ENCODE measurements around the gene GNL1.
"Not testable (repeated sequence)": the region's sequence is repeated elsewhere in the genome, so short reads cannot be mapped to it uniquely, and the experiment has no call there.

GNL1 gene

DNA sequence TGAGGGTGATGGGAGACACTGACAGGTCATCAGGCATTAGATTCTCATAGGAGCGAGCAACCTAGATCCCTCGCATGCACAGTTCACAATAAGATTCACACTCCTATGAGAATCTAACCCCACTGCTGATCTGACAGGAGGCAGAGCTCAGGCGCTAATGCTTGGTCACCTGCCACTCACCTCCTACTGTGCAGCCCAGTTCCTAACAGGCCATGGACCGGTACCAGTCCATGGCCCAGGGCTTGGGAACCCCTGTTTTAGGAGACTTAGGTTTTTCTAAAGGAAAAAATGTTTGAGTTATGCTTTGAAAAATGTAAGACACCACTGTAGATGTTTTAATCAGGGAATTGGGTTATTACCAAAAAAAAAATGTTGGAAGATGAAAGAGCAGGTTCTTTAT lies 60.3 kb downstream of the GNL1 start:
- no peak for DNase-seq (ENCODE audit: low spot score)

DNA sequence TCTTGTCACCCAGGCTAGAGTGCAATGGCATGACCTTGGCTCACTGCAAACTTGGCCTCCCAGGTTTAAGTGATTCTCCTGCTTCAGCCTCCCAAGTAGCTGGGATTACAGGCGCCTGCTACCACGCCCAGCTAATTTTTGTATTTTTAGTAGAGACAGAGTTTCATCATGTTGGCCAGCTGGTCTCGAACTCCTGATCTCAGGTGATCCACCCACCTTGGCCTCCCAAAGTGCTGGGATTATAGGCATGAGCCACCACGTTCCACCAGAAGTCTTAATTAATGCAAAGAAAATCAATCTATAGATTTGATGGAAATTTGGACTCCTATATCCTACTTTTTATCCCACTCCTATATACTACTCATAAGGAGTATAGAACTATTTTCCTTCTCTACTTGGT lies 61.2 kb downstream of the GNL1 start:
- DNase-seq (ENCODE audit: low spot score): not testable (repeated sequence)

DNA sequence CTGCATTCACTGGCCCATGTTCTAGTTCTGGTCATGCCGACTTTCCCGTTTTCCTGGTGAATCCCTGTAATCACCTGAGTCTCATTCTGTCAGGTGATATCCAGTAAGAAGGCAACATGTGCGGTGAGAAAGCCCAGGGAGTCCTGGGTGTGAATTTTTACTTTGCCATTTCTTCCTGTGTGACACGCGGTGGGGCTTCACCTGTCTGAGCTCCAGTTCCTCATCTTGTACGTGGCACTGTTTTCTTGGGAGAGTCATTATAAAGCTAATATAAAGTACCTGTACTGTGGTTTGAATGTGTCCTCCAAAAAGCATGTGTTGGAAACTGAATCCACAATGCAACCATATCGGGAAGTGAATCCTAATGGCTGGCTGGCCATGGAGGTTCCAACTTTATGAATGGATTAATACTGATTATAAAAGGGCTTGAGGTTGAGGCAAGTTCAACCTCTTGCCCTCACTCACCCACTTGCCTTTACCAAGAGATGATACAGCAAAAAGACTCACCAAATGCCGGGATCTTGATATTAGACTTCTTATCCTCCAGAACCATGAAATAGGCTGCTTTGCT lies 61.9 kb downstream of the GNL1 start:
- no peak for DNase-seq (ENCODE audit: low spot score)

DNA sequence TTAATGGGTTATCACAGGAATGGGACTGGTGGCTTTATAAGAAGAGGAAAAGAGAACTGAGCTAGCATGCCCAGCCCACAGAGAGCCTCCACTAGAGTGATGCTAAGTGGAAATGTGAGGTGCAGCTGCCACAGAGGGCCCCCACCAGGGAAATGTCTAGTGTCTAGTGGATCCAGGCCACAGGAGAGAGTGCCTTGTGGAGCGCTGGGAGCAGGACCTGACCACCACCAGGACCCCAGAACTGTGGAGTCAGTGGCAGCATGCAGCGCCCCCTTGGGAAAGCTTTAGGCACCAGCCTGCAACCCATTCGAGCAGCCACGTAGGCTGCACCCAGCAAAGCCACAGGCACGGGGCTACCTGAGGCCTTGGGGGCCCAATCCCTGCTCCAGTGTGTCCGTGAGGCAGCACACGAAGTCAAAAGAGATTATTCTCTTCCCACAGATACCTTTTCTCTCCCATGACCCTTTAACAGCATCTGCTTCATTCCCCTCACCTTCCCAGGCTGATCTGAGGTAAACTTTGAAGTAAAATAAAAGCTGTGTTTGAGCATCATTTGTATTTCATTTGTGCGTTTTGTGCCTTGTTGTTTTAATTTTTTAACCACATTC lies 62.5 kb downstream of the GNL1 start:
- DNase-seq (ENCODE audit: low spot score): no peak

DNA sequence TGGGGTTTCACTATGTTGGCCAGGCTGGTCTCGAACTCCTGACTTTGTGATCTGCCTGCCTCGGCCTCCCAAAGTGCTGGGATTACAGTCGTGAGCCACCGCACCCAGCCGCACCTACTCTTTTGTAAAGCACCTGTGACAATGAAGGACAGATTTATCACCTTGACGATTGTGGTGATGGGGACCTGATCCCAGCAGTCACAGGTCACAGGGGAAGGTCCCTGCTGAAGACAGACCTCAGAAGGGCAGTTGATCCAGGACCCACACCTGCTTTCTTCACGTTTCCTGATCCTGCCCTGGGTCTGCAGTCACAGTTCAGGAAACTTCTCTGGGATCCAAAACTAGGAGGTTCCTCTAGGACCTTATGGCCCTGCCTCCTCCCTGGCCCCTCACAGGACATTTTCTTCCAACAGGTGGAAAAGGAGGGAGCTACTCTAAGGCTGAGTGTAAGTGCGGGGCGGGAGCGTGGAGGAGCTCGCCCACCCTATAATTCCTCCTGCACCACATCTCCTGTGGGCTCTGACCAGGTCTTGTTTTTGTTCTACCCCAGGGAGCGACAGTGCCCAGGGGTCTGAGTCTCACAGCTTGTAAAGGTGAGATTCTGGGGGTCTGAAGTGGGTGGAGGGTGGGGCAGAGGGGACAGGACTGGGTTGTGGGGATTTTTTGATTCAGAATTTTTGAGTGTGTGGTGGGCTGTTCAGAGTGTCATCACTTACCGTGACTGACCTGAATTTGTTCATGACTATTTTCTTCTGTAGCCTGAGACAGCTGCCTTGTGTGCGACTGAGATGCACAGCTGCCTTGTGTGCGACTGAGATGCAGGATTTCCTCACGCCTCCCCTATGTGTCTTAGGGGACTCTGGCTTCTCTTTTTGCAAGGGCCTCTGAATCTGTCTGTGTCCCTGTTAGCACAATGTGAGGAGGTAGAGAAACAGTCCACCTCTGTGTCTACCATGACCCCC lies 64.0 kb downstream of the GNL1 start:
- DNase-seq (ENCODE audit: low spot score): no peak

Data from HuH-7.5 (cell line).